Adrenal gland (tissue), 5 donors: ENCODE measurements around the gene CD163.

ENCODE experiments used
- POLR2A ChIP-seq, 2 donors: fragments of 450-650 bp; IDR thresholded peaks; one replicate each; pipeline ENCODE4 v1.6.1; 2017; ENCODE audit warnings: antibody characterized with exemption in 2 of 2, mild to moderate bottlenecking in 2 of 2, moderate library complexity in 1 of 2
- TF ChIP-seq, protein P1 (sequence below), 6 experiments: fragments of 450-650 bp in 4 of 6; fragments of 200-600 bp in 2 of 6; sonication (generic) in 1 of 6; IDR thresholded peaks; 1 replicate in 5 of 6; 2 replicates in 1 of 6; pipeline versions ENCODE4 v1.5.1 to v1.8.0; 2016 to 2021; ENCODE audit warnings: antibody characterized with exemption in 6 of 6, mild to moderate bottlenecking in 2 of 6, moderate library complexity in 1 of 6
- donor health status: DM: no; HTN: no; CAD: no.

DNA sequence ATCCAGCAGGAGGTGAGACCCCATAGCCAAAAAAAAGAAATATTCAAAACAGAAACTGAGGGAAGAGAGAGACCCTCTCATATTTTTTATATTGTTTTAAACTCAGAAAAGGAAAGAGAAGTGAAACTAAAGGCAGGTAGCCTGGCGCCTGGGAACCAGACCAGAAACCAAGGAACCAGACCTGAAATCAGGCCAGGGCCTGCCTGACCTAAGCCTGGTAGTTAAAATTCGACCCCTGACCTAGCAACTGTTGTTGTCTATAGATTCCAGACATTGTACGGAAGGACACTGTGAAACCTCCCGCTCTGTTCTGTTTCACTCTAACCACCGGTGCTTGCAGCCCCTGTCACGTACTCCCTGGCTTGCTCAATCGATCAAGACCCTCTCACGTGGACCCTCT, 38.5 kb upstream of the CD163 start:
- TF ChIP-seq POLR2A (IDR thresholded peaks at IDR 0.05) = no peak
- TF ChIP-seq, protein P1, sequence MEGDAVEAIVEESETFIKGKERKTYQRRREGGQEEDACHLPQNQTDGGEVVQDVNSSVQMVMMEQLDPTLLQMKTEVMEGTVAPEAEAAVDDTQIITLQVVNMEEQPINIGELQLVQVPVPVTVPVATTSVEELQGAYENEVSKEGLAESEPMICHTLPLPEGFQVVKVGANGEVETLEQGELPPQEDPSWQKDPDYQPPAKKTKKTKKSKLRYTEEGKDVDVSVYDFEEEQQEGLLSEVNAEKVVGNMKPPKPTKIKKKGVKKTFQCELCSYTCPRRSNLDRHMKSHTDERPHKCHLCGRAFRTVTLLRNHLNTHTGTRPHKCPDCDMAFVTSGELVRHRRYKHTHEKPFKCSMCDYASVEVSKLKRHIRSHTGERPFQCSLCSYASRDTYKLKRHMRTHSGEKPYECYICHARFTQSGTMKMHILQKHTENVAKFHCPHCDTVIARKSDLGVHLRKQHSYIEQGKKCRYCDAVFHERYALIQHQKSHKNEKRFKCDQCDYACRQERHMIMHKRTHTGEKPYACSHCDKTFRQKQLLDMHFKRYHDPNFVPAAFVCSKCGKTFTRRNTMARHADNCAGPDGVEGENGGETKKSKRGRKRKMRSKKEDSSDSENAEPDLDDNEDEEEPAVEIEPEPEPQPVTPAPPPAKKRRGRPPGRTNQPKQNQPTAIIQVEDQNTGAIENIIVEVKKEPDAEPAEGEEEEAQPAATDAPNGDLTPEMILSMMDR (IDR thresholded peaks at IDR 0.05) = no peak
